ENCODE data around the gene CNTNAP4. TPM values are rescaled to one million over a fixed set of nuclear protein-coding genes. Genes with fewer than 3 reads are reported as not detected.

The CNTNAP4 gene
- total and polyA plus RNA-seq, 2 of the 13 experiments (the other 11 are each of a cell fraction or from before 2014, with no cell fraction given): not detected

GRCh38 chr16:76579277-76579922 lies 302.2 kb downstream of the CNTNAP4 start:
- no peaks in the 10 kb centered on the region for H3K9me3 ChIP-seq (ENCODE audit: low read length)
- H3K4me3 ChIP-seq (replicated peaks in 1 of 3; ENCODE audit: insufficient read depth in 1 of 3, low read depth in 2 of 3, low read length in 3 of 3): no peak overlapping the region
- ChIA-PET POLR2A (no interaction called here), CTCF (ENCODE audit: low intra/inter-chr PET ratio, low total read pairs) (no interaction called here)
- in situ Hi-C loops (cut with HindIII; ENCODE audit: extremely low pct_ligation_motif_present, low pct_unique_long_range_greater_than_20kb): no loop called here
- no peak for DNase-seq (ENCODE audit: low spot score)
- H3K27me3 ChIP-seq (ENCODE audit: control insufficient read depth in 1 of 2, insufficient read depth in 2 of 2, low read length in 2 of 2): no peaks in the 10 kb centered on the region
- intact Hi-C loops (cut with micrococcal nuclease; ENCODE audit: unreplicated experiment): no loop called here
- no peak overlapping the region for H3K27ac ChIP-seq (ENCODE audit: extremely low read length, insufficient read depth, low read length)
- H4K20me1 ChIP-seq (ENCODE audit: insufficient read depth, low read length): no peaks in the 10 kb centered on the region
- H3K79me2 ChIP-seq (ENCODE audit: insufficient read depth, low read length): no peaks in the 10 kb centered on the region
- no TSS peak for BruUV-seq (replicated peaks)
- no peaks in the 10 kb centered on the region for H3K36me3 ChIP-seq (replicated peaks in 1 of 2; ENCODE audit: control insufficient read depth in 1 of 2, insufficient read depth in 2 of 2, low read length in 2 of 2)
- ATAC-seq: no peak
- H3K9ac ChIP-seq (ENCODE audit: insufficient read depth, low read depth, low read length): no peak overlapping the region
- FAIRE-seq: no peak
- H3K4me2 ChIP-seq (ENCODE audit: low read depth, low read length): no peak overlapping the region
- H3K4me1 ChIP-seq (ENCODE audit: insufficient read depth, low read length): peaks cover 13% of the 10 kb centered on the region
- whole genome bisulfite sequencing (ENCODE audit: low lambda C conversion rate): 58% methylated on average over 9 of the region's 9 CpGs
- no peak overlapping the region for H2AFZ ChIP-seq (ENCODE audit: low read length)
- TF ChIP-seq TFE3 (CRISPR knock-in tag; IDR thresholded peaks at IDR 0.05) (no peak), SRF (IDR thresholded peaks at IDR 0.05; ENCODE audit: low read depth, low read length) (peak; percentile 48; the same call in 1 of the 2 replicates)

- in situ Hi-C loops (cut with HindIII; ENCODE audit: extremely low pct_ligation_motif_present, low pct_unique_long_range_greater_than_20kb): no loop called here
- H3K27me3 ChIP-seq (ENCODE audit: control insufficient read depth in 1 of 2, insufficient read depth in 2 of 2, low read length in 2 of 2): no peaks in the 10 kb centered on the region
- no peak overlapping the region for H3K4me2 ChIP-seq (ENCODE audit: low read depth, low read length)
- intact Hi-C loops (cut with micrococcal nuclease; ENCODE audit: unreplicated experiment): no loop called here
- H3K9ac ChIP-seq (ENCODE audit: insufficient read depth, low read depth, low read length): no peak overlapping the region
- no peak overlapping the region for H3K27ac ChIP-seq (ENCODE audit: extremely low read length, insufficient read depth, low read length)
- no peaks in the 10 kb centered on the region for H4K20me1 ChIP-seq (ENCODE audit: insufficient read depth, low read length)
- WGBS (ENCODE audit: low lambda C conversion rate): 46% methylated on average over 6 of the region's 6 CpGs
- no peaks in the 10 kb centered on the region for H3K9me3 ChIP-seq (ENCODE audit: low read length)
- no peaks in the 10 kb centered on the region for H3K4me1 ChIP-seq (ENCODE audit: insufficient read depth, low read length)
- no peaks in the 10 kb centered on the region for H3K79me2 ChIP-seq (ENCODE audit: insufficient read depth, low read length)
- no TSS peak for BruUV-seq (replicated peaks)
- FAIRE-seq (no peak), ATAC-seq (no peak), DNase-seq (ENCODE audit: low spot score) (no peak)
- no peak overlapping the region for H2AFZ ChIP-seq (ENCODE audit: low read length)
- CTCF ChIA-PET (ENCODE audit: low intra/inter-chr PET ratio, low total read pairs): no interaction called here
- H3K4me3 ChIP-seq (replicated peaks in 1 of 3; ENCODE audit: insufficient read depth in 1 of 3, low read depth in 2 of 3, low read length in 3 of 3): no peak overlapping the region
- POLR2A ChIA-PET: no interaction called here
- H3K36me3 ChIP-seq (replicated peaks in 1 of 2; ENCODE audit: control insufficient read depth in 1 of 2, insufficient read depth in 2 of 2, low read length in 2 of 2): no peaks in the 10 kb centered on the region
- TF ChIP-seq ATF3 (CRISPR knock-in tag; IDR thresholded peaks at IDR 0.05) (no peak), LCORL (IDR thresholded peaks at IDR 0.05) (0 out of 2 replicates have a peak, but pooled peaks have one; percentile 25), LCORL (CRISPR knock-in tag; IDR thresholded peaks at IDR 0.05) (no peak)
Measured at GRCh38 chr16:76583466-76583865, 306.3 kb downstream of the CNTNAP4 start.

All from HepG2 (cell line).